Right atrium auricular region (tissue), 2 donors: Measurements from ENCODE around the gene EPB41L4A. TPM values are rescaled to one million over a fixed set of nuclear protein-coding genes. Genes with fewer than 3 reads are reported as not detected.

Source experiments
- DNase-seq: peaks from one replicate; pipeline ENCODE4 v3.0.0-alpha.2; 2019; ENCODE audit warnings: low spot score
- H3K27ac ChIP-seq, 2 donors: fragments of 200-600 bp; sonication (generic); 1 replicate in 1 of 2; 2 replicates in 1 of 2; pipeline ENCODE4 v1.5.1; 2016 to 2019
- H3K27me3 ChIP-seq, 2 donors: fragments of 200-600 bp; sonication (generic); one replicate each; pipeline versions ENCODE4 v1.5.1 to v1.6.0; 2017 to 2019
- H3K36me3 ChIP-seq: fragments of 200-600 bp; sonication (generic); one replicate; pipeline ENCODE4 v1.5.1; 2016
- H3K4me1 ChIP-seq, 2 donors: fragments of 200-600 bp; sonication (generic); one replicate each; pipeline versions ENCODE4 v1.5.1 to v1.6.0; 2017 to 2019
- H3K4me3 ChIP-seq, 2 donors: fragments of 200-600 bp; sonication (generic); 1 replicate in 1 of 2; 2 replicates in 1 of 2; pipeline ENCODE4 v1.5.1; 2017 to 2019; ENCODE audit warnings: mild to moderate bottlenecking in 1 of 2, moderate library complexity in 1 of 2
- H3K9me3 ChIP-seq, 2 donors: fragments of 200-600 bp; sonication (generic); one replicate each; pipeline ENCODE4 v1.5.1; 2019
- total RNA-seq, 2 donors: library from RNA; depleted of rRNA; stranded (reverse); fragments of >200 nt; gene quantifications; one replicate each; pipeline ENCODE4 v1.1.0, GENCODE V29; 2016
- TF ChIP-seq, protein P1 (sequence below), 2 donors: fragments of 200-600 bp; sonication (generic); IDR thresholded peaks; one replicate each; pipeline ENCODE4 v1.5.1; 2019; ENCODE audit warnings: antibody characterized with exemption in 2 of 2

EPB41L4A gene
- total RNA-seq, 2 donors from 2014 or later, result 13.8 to 17.9 TPM

DNA sequence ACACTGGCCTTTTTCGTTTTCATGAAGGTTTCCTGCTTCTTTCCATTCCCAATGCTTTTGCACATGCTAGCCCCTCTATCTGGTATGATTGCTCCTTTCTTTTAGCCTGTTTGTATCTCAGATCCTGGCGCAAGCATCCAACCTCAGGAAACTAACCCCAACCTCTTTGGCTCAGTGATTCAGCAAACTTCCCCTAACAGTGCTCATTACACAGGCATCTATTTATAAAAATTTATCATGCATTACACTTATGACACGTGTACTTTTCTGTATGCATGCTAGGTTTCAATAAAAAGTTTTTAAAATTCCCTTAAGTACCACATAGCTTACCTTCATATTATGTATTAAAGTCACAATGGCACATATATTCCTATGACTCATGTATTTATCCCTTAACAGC, 218.9 kb downstream of the EPB41L4A start:
- H3K27ac ChIP-seq, result no peak overlapping the region
- peaks cover 40% of the 10 kb centered on the region for H3K36me3 ChIP-seq
- H3K9me3 ChIP-seq, result no peaks in the 10 kb centered on the region
- TF ChIP-seq, protein P1, sequence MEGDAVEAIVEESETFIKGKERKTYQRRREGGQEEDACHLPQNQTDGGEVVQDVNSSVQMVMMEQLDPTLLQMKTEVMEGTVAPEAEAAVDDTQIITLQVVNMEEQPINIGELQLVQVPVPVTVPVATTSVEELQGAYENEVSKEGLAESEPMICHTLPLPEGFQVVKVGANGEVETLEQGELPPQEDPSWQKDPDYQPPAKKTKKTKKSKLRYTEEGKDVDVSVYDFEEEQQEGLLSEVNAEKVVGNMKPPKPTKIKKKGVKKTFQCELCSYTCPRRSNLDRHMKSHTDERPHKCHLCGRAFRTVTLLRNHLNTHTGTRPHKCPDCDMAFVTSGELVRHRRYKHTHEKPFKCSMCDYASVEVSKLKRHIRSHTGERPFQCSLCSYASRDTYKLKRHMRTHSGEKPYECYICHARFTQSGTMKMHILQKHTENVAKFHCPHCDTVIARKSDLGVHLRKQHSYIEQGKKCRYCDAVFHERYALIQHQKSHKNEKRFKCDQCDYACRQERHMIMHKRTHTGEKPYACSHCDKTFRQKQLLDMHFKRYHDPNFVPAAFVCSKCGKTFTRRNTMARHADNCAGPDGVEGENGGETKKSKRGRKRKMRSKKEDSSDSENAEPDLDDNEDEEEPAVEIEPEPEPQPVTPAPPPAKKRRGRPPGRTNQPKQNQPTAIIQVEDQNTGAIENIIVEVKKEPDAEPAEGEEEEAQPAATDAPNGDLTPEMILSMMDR (IDR thresholded peaks at IDR 0.05), result no peak
- DNase-seq, result no peak
- H3K4me1 ChIP-seq, result no peaks in the 10 kb centered on the region
- no peaks in the 10 kb centered on the region for H3K27me3 ChIP-seq
- no peak overlapping the region for H3K4me3 ChIP-seq

DNA sequence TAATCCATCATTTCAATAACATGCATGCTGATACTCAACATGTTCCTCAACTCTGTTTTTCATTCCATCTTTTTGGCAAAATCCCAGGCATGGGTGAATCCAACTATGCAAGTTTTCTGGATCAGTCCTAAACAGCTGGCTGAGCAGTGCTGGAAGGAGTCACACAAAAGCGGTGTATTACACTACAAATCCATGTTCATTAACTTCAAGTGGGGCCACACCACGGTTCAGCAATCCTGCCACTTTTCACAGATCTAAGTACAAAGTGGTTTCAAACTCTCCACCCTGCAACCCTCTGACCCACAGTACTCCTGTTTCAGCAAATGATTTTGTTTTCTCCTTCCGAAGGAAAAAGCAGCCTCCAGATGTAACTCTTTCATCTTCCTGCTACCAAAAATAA, 222.5 kb downstream of the EPB41L4A start:
- Histone ChIP-seq H3K4me1 (no peaks in the 10 kb centered on the region), H3K9me3 (no peaks in the 10 kb centered on the region), H3K27ac (no peak overlapping the region), H3K4me3 (no peak overlapping the region), H3K27me3 (no peaks in the 10 kb centered on the region), H3K36me3 (peaks cover 31% of the 10 kb centered on the region)
- TF ChIP-seq, protein P1 (IDR thresholded peaks at IDR 0.05), result no peak
- no peak for DNase-seq

DNA sequence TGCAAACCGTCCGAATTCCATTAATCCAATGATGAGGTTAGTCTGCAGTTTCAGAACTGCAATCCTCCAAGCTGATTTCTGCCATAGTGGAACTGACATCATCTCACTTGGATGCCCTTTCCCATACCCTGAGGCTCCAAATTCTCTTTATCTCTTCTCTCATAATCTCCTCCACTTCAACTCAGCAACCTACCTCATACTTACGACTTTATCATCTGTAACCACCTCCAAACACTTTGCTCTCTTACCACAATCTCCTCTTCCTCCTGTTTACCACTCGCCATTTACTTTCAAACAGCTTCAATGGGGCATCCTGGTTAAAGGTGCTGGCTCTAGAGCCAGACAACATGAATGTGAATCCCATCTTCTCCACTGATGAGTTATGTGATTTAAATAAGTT, 223.2 kb downstream of the EPB41L4A start:
- peaks cover 29% of the 10 kb centered on the region for H3K36me3 ChIP-seq
- no peaks in the 10 kb centered on the region for H3K4me1 ChIP-seq
- no peak overlapping the region for H3K27ac ChIP-seq
- no peak for DNase-seq
- H3K9me3 ChIP-seq, result no peaks in the 10 kb centered on the region
- H3K4me3 ChIP-seq, result no peak overlapping the region
- TF ChIP-seq, protein P1 (IDR thresholded peaks at IDR 0.05), result no peak
- H3K27me3 ChIP-seq, result no peaks in the 10 kb centered on the region

DNA sequence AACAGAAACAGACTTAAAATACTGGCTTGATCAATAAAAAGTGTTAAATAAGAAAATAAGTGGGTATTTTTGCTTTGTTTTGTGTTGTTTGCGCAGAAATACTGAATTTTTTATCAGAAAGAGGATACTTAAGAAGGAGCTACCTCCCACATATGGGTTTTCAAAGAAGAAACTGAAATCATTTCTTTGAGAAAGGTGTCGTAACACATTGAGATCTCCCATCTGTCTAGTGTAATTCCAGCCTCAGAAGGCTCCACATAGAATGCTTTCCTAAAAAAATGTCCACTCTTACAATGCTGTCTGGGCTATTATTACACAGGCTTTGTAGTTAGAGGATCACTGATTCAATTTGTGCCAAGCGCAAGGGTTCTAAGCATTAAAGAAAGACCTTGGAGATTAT, 226.2 kb downstream of the EPB41L4A start:
- no peak for DNase-seq
- Histone ChIP-seq H3K36me3 (peaks cover 20% of the 10 kb centered on the region), H3K27me3 (no peaks in the 10 kb centered on the region), H3K4me3 (no peak overlapping the region), H3K9me3 (no peaks in the 10 kb centered on the region), H3K27ac (no peak overlapping the region), H3K4me1 (no peaks in the 10 kb centered on the region)
- TF ChIP-seq, protein P1 (IDR thresholded peaks at IDR 0.05), result no peak

DNA sequence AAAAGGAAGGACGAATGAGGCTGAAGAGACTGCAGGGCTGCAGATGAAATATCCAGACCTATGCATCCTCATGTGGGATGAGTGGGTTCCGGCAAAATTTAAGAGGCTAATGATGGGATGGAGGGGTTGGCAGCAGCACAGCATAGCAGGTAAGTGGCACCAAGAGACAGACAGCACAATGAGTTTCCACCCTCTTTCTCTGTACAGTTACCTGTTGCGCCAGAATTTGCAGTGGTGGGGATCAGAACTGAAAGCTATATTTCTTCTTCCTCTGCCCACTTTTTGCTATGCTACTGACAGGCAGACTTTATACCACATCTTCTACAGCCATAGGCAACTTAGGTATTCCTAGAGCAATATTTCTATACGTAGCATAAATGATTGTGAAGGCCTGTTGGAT, 227.0 kb downstream of the EPB41L4A start:
- Histone ChIP-seq H3K36me3 (peaks cover 20% of the 10 kb centered on the region), H3K4me1 (no peaks in the 10 kb centered on the region), H3K27ac (no peak overlapping the region), H3K4me3 (no peak overlapping the region), H3K9me3 (no peaks in the 10 kb centered on the region), H3K27me3 (no peaks in the 10 kb centered on the region)
- TF ChIP-seq, protein P1 (IDR thresholded peaks at IDR 0.05), result no peak
- DNase-seq, result no peak

DNA sequence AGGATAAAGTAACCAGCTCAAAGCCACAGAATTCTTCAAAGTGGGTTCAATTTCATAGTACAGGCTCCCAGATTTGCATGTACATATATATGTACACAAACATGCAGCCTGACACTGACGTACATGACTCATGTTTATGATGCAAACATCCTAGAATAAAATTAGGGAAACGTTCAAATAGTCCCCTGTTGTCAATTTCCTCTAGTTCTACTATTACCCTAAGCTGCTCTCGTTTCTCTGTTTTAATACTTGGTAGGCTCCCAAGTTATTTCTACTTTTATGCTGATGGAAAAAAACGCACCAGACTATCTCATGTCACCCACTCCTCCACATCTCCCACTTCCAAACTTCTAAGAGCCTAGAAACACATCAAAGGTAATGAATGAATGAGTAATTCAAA, 229.7 kb downstream of the EPB41L4A start:
- no peaks in the 10 kb centered on the region for H3K27me3 ChIP-seq
- no peak overlapping the region for H3K4me3 ChIP-seq
- TF ChIP-seq, protein P1 (IDR thresholded peaks at IDR 0.05), result no peak
- peaks cover 6% of the 10 kb centered on the region for H3K36me3 ChIP-seq
- no peak for DNase-seq
- no peak overlapping the region for H3K27ac ChIP-seq
- H3K9me3 ChIP-seq, result no peaks in the 10 kb centered on the region
- H3K4me1 ChIP-seq, result no peaks in the 10 kb centered on the region
